HEK293 (cell line): ENCODE data around the gene BRMS1L.

Experiments
- CTCF ChIP-seq: fragments of 450-650 bp; formaldehyde crosslinking; IDR thresholded peaks from 2 replicates; pipeline ENCODE4 v1.5.1; 2016; ENCODE audit warnings: missing biosample characterization, missing genetic modification characterization
- TCF7L2 ChIP-seq: IDR thresholded peaks from 2 replicates; pipeline ENCODE4 v1.6.1; 2011; ENCODE audit warnings: low read depth, mild to moderate bottlenecking, inconsistent platforms, low read length, moderate library complexity, borderline replicate concordance
- YY1 ChIP-seq: fragments of 450-650 bp; formaldehyde crosslinking; IDR thresholded peaks from 2 replicates; pipeline ENCODE4 v1.5.1; 2018; ENCODE audit warnings: missing biosample characterization, missing genetic modification characterization
- ZBTB21 ChIP-seq: fragments of 450-650 bp; formaldehyde crosslinking; IDR thresholded peaks from 2 replicates; pipeline ENCODE4 v1.5.1; 2017; ENCODE audit warnings: missing biosample characterization, missing genetic modification characterization
- ZBTB26 ChIP-seq: fragments of 450-650 bp; formaldehyde crosslinking; optimal IDR thresholded peaks from 2 replicates; pipeline ENCODE3; 2016; ENCODE audit warnings: missing biosample characterization, mild to moderate bottlenecking, missing genetic modification characterization
- ZNF121 ChIP-seq: fragments of 450-650 bp; formaldehyde crosslinking; IDR thresholded peaks from 2 replicates; pipeline ENCODE4 v1.5.1; 2016; ENCODE audit warnings: missing biosample characterization, missing genetic modification characterization
- ZNF133 ChIP-seq: fragments of 450-650 bp; formaldehyde crosslinking; IDR thresholded peaks from 2 replicates; pipeline ENCODE4 v1.5.1; 2016; ENCODE audit warnings: missing biosample characterization, missing genetic modification characterization
- ZNF239 ChIP-seq: fragments of 450-650 bp; formaldehyde crosslinking; IDR thresholded peaks from 2 replicates; pipeline ENCODE4 v1.5.1; 2016; ENCODE audit warnings: missing biosample characterization, missing genetic modification characterization
- ZNF488 ChIP-seq: fragments of 450-650 bp; formaldehyde crosslinking; IDR thresholded peaks from 2 replicates; pipeline ENCODE4 v1.5.1; 2016; ENCODE audit warnings: missing biosample characterization, missing genetic modification characterization
- ZNF664 ChIP-seq: fragments of 450-650 bp; formaldehyde crosslinking; IDR thresholded peaks from 2 replicates; pipeline ENCODE4 v1.5.1; 2016; ENCODE audit warnings: missing biosample characterization, missing genetic modification characterization
- ZNF670 ChIP-seq: fragments of 450-650 bp; formaldehyde crosslinking; IDR thresholded peaks from 2 replicates; pipeline ENCODE4 v1.5.1; 2016; ENCODE audit warnings: missing biosample characterization, missing genetic modification characterization, low read depth
- ZNF785 ChIP-seq: fragments of 450-650 bp; formaldehyde crosslinking; IDR thresholded peaks from 2 replicates; pipeline ENCODE4 v1.5.1; 2016; ENCODE audit warnings: missing biosample characterization, missing genetic modification characterization

- no peak for TF ChIP-seq CTCF (tag by site-specific recombination)
- TF ChIP-seq YY1 (tag by site-specific recombination): no peak
- no peak for TF ChIP-seq ZNF785 (tag by site-specific recombination)
- TF ChIP-seq ZNF488 (tag by site-specific recombination): no peak
- TF ChIP-seq ZNF239 (tag by site-specific recombination): no peak
- no peak for TF ChIP-seq ZNF121 (tag by site-specific recombination)
- no peak for TF ChIP-seq TCF7L2
- no peak for TF ChIP-seq ZNF670
- no peak for TF ChIP-seq ZBTB26 (tag by site-specific recombination)
- no peak for TF ChIP-seq ZNF133 (tag by site-specific recombination)
- no peak for TF ChIP-seq ZNF664 (tag by site-specific recombination)
- no peak for TF ChIP-seq ZBTB21 (tag by site-specific recombination)
Measured at GRCh38 chr14:35895256-35895655, 69.1 kb downstream of the BRMS1L start.
